Measurements from ENCODE around the gene MYOZ1. TPM values are rescaled to one million over a fixed set of nuclear protein-coding genes. Genes with fewer than 3 reads are reported as not detected.

MYOZ1 gene
- total and polyA plus RNA-seq, 4 donors, result 0.70 to 2.4 (median 1.5) TPM

- no peaks in the 10 kb centered on the region for H3K27me3 ChIP-seq (ENCODE audit: control insufficient read depth in 3 of 3, insufficient read depth in 3 of 3, low read length in 2 of 3)
- H3K9ac ChIP-seq (ENCODE audit: insufficient read depth in 1 of 2, low read length in 2 of 2), result no peak overlapping the region
- no peak for TF ChIP-seq CTCF (IDR thresholded peaks at IDR 0.05; ENCODE audit: control extremely low read depth, extremely low read depth)
- peaks cover 2 to 29% (median 7%) of the 10 kb centered on the region in 5 donors for H3K4me1 ChIP-seq (ENCODE audit: control insufficient read depth in 5 of 5, insufficient read depth in 5 of 5, low read length in 5 of 5)
- no peak overlapping the region for H3K4me3 ChIP-seq
- no peak overlapping the region for H3K27ac ChIP-seq (ENCODE audit: low read depth in 1 of 2, low read length in 1 of 2)
- H3K36me3 ChIP-seq (ENCODE audit: control insufficient read depth in 4 of 4, insufficient read depth in 4 of 4, low read length in 4 of 4), result no peaks in the 10 kb centered on the region
- ATAC-seq (ENCODE audit: insufficient read depth, low FRiP score) (no peak), DNase-seq (no peak)
- no peaks in the 10 kb centered on the region for H3K9me3 ChIP-seq (ENCODE audit: control insufficient read depth in 4 of 4, insufficient read depth in 3 of 4, low read length in 3 of 4)
- 80 to 85% methylated on average over 5 of the region's 5 CpGs for WGBS, 2 donors
Observed at GRCh38 chr10:73593812-73594211, 47.5 kb downstream of the MYOZ1 start.

- 96 to 99% methylated on average over 4 of the region's 4 CpGs for WGBS, 2 donors
- Histone ChIP-seq H3K4me1 (ENCODE audit: control insufficient read depth in 5 of 5, insufficient read depth in 5 of 5, low read length in 5 of 5) (peaks cover 2 to 32% (median 7%) of the 10 kb centered on the region in 5 donors), H3K9ac (ENCODE audit: insufficient read depth in 1 of 2, low read length in 2 of 2) (no peak overlapping the region)
Observed at GRCh38 chr10:73593110-73593509, 48.2 kb downstream of the MYOZ1 start.

GRCh38 chr10:73591935-73592699 is 49.2 kb downstream of the MYOZ1 start:
- Histone ChIP-seq H3K9me3 (ENCODE audit: control insufficient read depth in 4 of 4, insufficient read depth in 3 of 4, low read length in 3 of 4) (no peaks in the 10 kb centered on the region), H3K4me1 (ENCODE audit: control insufficient read depth in 5 of 5, insufficient read depth in 5 of 5, low read length in 5 of 5) (peaks cover 2 to 33% (median 7%) of the 10 kb centered on the region in 5 donors), H3K9ac (ENCODE audit: insufficient read depth in 1 of 2, low read length in 2 of 2) (peak overlapping the region in 1 of 2 donors; percentile 76), H3K27ac (ENCODE audit: low read depth in 1 of 2, low read length in 1 of 2) (peak overlapping the region in 1 of 2 donors; percentile 42), H3K4me3 (no peak overlapping the region), H3K27me3 (ENCODE audit: control insufficient read depth in 3 of 3, insufficient read depth in 3 of 3, low read length in 2 of 3) (no peaks in the 10 kb centered on the region), H3K36me3 (ENCODE audit: control insufficient read depth in 4 of 4, insufficient read depth in 4 of 4, low read length in 4 of 4) (no peaks in the 10 kb centered on the region)
- peak; percentile 63 to 80 (median 69) for DNase-seq
- 28 to 34% methylated on average over 3 of the region's 3 CpGs for WGBS, 2 donors
- ATAC-seq (ENCODE audit: insufficient read depth, low FRiP score), result peak; percentile 71
- TF ChIP-seq CTCF (IDR thresholded peaks at IDR 0.05; ENCODE audit: control extremely low read depth, extremely low read depth), result no peak

More at GRCh38 chr10:73593110-73593509, 48.2 kb downstream of the MYOZ1 start:
- Histone ChIP-seq H3K27me3 (ENCODE audit: control insufficient read depth in 3 of 3, insufficient read depth in 3 of 3, low read length in 2 of 3) (no peaks in the 10 kb centered on the region), H3K4me3 (no peak overlapping the region), H3K36me3 (ENCODE audit: control insufficient read depth in 4 of 4, insufficient read depth in 4 of 4, low read length in 4 of 4) (no peaks in the 10 kb centered on the region), H3K27ac (ENCODE audit: low read depth in 1 of 2, low read length in 1 of 2) (no peak overlapping the region), H3K9me3 (ENCODE audit: control insufficient read depth in 4 of 4, insufficient read depth in 3 of 4, low read length in 3 of 4) (no peaks in the 10 kb centered on the region)
- TF ChIP-seq CTCF (IDR thresholded peaks at IDR 0.05; ENCODE audit: control extremely low read depth, extremely low read depth), result no peak
- DNase-seq (no peak), ATAC-seq (ENCODE audit: insufficient read depth, low FRiP score) (no peak)

Measured in lung (tissue), 12 donors.